ENCODE data around the gene AJAP1. TPM values are rescaled to one million over a fixed set of nuclear protein-coding genes. Genes with fewer than 3 reads are reported as not detected.

AJAP1 gene
- total RNA-seq, 1 experiment from 2014 or later, result not detected

DNA sequence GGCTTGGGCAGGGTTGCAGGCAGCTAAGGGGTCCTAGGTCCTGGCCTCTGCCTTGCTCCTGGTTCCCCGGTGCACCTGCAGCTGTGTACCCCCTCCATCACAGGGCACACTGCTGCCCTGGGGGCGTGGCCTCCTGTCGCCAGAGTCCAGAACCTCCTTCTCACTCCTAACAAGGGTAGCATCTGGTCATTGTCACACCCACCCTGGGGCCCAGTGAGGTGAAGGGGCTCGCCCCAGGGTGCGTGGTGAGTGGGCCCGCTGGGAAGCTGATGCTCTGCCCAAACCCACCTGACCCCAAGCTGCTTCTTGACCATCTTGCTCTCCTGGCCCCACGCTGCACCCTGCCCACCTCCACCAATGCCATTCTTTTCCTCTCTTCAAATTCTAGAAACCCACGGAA, 44.5 kb downstream of the AJAP1 start:
- Histone ChIP-seq H3K36me3 (ENCODE audit: control insufficient read depth in 1 of 2, insufficient read depth in 2 of 2, low read length in 2 of 2) (no peaks in the 10 kb centered on the region), H3K4me3 (replicated peaks in 1 of 2; ENCODE audit: low read depth in 1 of 2, low read length in 2 of 2) (no peak overlapping the region), H3K27ac (ENCODE audit: low read depth, low read length) (no peak overlapping the region), H4K20me1 (ENCODE audit: insufficient read depth) (no peaks in the 10 kb centered on the region), H2AFZ (ENCODE audit: low read depth, low read length, poor library complexity, severe bottlenecking) (no peak overlapping the region), H3K4me1 (ENCODE audit: control insufficient read depth in 1 of 2, insufficient read depth in 2 of 2, low read length in 2 of 2) (no peaks in the 10 kb centered on the region), H3K4me2 (ENCODE audit: low read length) (no peak overlapping the region), H3K9me2 (ENCODE audit: insufficient read depth) (no peaks in the 10 kb centered on the region), H3K9ac (ENCODE audit: low read length) (no peak overlapping the region), H3K27me3 (ENCODE audit: insufficient read depth, low read length) (no peaks in the 10 kb centered on the region), H3K79me2 (ENCODE audit: insufficient read depth, low read length) (no peaks in the 10 kb centered on the region), H3K9me3 (ENCODE audit: control insufficient read depth in 1 of 2, insufficient read depth in 1 of 2, low read depth in 1 of 2, low read length in 2 of 2) (no peaks in the 10 kb centered on the region; a peak in 1 of 4 replicates)
- no TSS peak for BruUV-seq (replicated peaks)
- intact Hi-C loops (cut with micrococcal nuclease), result no loop called here
- TF ChIP-seq SRF (IDR thresholded peaks at IDR 0.05; ENCODE audit: low read depth), result no peak
- TF ChIP-seq, protein P1, sequence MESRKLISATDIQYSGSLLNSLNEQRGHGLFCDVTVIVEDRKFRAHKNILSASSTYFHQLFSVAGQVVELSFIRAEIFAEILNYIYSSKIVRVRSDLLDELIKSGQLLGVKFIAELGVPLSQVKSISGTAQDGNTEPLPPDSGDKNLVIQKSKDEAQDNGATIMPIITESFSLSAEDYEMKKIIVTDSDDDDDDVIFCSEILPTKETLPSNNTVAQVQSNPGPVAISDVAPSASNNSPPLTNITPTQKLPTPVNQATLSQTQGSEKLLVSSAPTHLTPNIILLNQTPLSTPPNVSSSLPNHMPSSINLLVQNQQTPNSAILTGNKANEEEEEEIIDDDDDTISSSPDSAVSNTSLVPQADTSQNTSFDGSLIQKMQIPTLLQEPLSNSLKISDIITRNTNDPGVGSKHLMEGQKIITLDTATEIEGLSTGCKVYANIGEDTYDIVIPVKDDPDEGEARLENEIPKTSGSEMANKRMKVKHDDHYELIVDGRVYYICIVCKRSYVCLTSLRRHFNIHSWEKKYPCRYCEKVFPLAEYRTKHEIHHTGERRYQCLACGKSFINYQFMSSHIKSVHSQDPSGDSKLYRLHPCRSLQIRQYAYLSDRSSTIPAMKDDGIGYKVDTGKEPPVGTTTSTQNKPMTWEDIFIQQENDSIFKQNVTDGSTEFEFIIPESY (IDR thresholded peaks at IDR 0.05; ENCODE audit: extremely low read depth, insufficient replicate concordance, low read length), result no peak
- TF ChIP-seq, protein P2, sequence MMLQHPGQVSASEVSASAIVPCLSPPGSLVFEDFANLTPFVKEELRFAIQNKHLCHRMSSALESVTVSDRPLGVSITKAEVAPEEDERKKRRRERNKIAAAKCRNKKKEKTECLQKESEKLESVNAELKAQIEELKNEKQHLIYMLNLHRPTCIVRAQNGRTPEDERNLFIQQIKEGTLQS (IDR thresholded peaks at IDR 0.05), result no peak
- TF ChIP-seq, protein P3, sequence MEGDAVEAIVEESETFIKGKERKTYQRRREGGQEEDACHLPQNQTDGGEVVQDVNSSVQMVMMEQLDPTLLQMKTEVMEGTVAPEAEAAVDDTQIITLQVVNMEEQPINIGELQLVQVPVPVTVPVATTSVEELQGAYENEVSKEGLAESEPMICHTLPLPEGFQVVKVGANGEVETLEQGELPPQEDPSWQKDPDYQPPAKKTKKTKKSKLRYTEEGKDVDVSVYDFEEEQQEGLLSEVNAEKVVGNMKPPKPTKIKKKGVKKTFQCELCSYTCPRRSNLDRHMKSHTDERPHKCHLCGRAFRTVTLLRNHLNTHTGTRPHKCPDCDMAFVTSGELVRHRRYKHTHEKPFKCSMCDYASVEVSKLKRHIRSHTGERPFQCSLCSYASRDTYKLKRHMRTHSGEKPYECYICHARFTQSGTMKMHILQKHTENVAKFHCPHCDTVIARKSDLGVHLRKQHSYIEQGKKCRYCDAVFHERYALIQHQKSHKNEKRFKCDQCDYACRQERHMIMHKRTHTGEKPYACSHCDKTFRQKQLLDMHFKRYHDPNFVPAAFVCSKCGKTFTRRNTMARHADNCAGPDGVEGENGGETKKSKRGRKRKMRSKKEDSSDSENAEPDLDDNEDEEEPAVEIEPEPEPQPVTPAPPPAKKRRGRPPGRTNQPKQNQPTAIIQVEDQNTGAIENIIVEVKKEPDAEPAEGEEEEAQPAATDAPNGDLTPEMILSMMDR (IDR thresholded peaks at IDR 0.05 in 2 of 3, conservative IDR thresholded peaks at IDR 0.05 in 1 of 3; ENCODE audit: borderline replicate concordance in 1 of 3, insufficient read depth in 1 of 3, low read depth in 2 of 3, low read length in 2 of 3), result no peak
- TF ChIP-seq ELF1 (IDR thresholded peaks at IDR 0.05; ENCODE audit: borderline replicate concordance, low read depth), result no peak
- no peak for TF ChIP-seq FOSL1 (IDR thresholded peaks at IDR 0.05; ENCODE audit: low read depth)
- no peak for TF ChIP-seq EZH2phosphoT487 (IDR thresholded peaks at IDR 0.05; ENCODE audit: borderline replicate concordance)
- ATAC-seq (no peak), DNase-seq (ENCODE audit: low read depth, low spot score) (no peak)
- CTCF ChIA-PET, result no interaction called here
- RAD21 ChIA-PET (ENCODE audit: low non-redundant PET in 1 of 2, low total read pairs in 2 of 2, uncharacterized antibody in 2 of 2, unreplicated experiment in 2 of 2), result no interaction called here
- POLR2A ChIA-PET, result no interaction called here

Data from HCT116 (cell line).